Activated CD4-positive, CD25-positive, alpha-beta regulatory T cell (primary cell): ENCODE data around the gene STARD8.
"Not testable (repeated sequence)": the region's sequence is repeated elsewhere in the genome, so short reads cannot be mapped to it uniquely, and the experiment has no call there.

Experiments used
- DNase-seq, 4 experiments: peaks; one replicate each; lab custom pipeline; 2025; lab: John Stamatoyannopoulos, UW

The STARD8 gene, protein sequence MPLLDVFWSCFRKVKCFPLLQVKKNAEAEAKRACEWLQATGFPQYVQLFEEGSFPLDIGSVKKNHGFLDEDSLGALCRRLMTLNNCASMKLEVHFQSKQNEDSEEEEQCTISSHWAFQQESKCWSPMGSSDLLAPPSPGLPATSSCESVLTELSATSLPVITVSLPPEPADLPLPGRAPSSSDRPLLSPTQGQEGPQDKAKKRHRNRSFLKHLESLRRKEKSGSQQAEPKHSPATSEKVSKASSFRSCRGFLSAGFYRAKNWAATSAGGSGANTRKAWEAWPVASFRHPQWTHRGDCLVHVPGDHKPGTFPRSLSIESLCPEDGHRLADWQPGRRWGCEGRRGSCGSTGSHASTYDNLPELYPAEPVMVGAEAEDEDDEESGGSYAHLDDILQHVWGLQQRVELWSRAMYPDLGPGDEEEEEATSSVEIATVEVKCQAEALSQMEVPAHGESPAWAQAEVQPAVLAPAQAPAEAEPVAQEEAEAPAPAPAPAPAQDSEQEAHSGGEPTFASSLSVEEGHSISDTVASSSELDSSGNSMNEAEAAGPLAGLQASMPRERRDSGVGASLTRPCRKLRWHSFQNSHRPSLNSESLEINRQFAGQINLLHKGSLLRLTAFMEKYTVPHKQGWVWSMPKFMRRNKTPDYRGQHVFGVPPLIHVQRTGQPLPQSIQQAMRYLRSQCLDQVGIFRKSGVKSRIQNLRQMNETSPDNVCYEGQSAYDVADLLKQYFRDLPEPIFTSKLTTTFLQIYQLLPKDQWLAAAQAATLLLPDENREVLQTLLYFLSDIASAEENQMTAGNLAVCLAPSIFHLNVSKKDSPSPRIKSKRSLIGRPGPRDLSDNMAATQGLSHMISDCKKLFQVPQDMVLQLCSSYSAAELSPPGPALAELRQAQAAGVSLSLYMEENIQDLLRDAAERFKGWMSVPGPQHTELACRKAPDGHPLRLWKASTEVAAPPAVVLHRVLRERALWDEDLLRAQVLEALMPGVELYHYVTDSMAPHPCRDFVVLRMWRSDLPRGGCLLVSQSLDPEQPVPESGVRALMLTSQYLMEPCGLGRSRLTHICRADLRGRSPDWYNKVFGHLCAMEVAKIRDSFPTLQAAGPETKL

DNA sequence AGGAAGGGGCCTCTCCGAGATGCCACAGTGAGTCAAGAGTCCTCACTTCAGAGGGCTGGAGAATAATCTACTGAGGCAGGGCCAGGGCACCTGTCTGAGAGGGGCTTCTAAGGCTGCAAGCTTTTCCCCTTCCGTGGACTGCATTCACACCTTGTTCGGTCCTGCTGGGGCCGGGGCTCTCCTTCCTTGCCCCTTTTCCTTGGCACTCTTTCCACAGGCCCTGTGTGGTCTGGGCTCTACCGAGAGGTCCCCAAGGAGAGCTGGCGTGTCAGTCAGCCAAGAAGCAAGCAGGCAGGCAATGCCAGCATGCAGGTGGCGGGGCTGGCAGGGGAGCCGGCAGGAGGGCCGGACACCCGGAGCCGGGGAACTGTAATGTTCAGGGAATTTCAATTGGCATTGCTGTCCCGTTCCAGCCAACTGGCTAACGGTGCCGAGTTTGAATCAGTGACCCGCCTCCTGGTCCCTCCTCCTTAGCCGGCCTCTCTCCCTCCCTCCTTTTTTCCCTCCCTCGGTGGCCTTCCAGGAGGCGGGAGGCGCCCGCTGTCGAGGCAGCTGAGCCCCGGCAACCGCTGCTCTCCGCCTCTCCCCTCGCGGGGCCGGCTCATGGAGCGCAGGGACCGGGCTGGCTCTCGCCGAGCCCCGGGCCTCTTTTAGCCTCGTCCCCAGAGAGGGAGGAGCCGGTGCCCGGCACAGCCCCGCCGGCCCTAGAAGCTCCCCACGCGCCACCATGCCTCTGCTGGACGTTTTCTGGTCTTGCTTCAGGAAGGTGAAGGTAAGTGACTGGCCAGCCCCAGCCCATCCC, at the start of gene STARD8:
STARD8 (plus strand) TSS at position 511 of the 802 bp plus-strand sequence; CDS start at position 728, 217 bp downstream.
- no peak for DNase-seq

DNA sequence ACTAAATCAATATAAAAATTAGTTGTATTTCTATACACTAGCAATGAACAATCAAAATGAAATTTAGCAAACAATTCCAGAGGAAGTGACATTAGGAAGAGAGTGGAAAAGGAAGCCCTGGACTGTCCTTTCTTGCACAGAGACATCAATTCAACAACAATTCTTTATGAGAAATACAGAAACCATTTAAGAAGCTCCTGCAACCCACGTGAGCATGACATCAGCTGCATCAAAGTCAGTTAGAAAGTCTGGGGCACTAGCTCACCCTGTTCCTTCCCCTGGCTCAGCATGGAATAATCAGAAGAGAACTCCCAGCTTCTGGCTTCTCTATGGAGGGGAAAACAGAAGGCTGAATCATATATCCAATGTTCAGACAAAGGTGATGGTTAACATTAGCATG, 48.6 kb upstream of the STARD8 start:
- no peak for DNase-seq

DNA sequence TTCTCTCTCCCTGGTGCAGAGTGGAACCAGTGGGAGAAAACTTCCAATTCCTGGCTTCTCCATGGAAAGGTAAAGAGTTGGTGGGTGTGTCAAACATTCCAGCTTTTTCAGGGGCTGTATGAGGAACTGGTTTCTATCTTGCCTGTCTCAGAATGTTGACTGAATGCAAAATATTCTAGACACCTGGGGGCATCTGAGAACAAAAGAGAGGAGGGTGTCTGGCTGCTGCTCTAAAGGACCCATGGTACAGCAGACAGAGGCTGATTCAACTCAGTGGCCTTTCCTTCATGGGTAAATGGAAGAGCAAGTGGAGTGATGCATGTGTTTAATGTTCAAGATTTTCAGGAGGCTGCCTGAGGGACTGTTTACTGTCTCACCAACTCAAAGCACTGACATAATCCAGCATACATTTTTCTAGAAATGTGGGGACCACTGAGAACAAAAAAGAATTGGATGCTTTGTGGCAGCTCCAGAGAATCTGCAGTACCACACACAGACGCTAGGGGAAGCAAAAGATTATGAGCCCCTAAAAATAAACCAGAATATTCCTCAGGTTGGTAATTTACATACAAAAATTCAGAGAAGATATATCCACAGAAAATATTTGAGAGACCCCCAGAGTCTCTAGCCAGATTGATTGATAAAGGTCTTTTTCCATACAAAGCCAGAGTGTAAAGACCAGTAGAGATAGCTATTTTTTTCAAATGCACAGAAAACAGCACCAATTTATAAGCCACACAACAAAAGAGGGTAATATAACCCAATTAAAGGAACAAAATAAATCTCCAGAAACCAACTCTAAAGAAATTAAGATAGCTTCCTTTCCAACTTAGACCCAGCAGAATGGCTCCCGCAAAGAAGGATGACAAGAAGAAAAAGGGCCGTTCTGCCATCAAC, 48.0 kb upstream of the STARD8 start:
- DNase-seq = no peak

DNA sequence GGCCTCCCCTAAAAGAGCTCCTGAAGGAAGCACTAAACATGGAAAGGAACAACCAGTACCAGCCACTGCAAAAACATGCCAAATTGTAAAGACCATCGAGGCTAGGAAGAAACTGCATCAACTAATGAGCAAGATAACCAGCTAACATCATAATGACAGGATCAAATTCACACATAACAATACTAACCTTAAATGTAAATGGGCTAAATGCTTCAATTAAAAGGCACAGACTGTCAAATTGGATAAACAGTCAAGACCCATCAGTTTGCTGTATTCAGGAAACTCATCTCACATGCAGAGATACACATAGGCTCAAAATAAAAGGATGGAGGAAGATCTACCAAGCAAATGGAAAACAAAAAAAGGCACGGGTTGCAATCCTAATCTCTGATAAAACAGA, 43.2 kb upstream of the STARD8 start:
- DNase-seq = not testable (repeated sequence)

DNA sequence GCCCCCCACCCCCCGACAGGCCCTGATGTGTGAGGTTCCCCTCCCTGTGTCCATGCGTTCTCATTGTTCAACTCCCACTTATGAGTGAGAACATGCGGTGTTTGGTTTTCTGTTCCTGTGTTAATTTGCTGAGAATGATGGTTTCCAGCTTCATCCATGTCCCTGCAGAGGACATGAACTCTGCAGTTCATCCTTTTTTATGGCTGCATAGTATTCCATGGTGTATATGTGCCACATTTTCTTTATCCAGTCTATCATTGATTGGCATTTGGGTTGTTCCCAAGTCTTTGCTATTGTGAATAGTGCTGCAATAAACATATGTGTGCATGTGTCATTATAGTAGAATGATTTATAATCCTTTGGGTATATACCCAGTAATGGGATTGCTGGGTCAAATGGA, 32.7 kb upstream of the STARD8 start:
- DNase-seq = not testable (repeated sequence)

DNA sequence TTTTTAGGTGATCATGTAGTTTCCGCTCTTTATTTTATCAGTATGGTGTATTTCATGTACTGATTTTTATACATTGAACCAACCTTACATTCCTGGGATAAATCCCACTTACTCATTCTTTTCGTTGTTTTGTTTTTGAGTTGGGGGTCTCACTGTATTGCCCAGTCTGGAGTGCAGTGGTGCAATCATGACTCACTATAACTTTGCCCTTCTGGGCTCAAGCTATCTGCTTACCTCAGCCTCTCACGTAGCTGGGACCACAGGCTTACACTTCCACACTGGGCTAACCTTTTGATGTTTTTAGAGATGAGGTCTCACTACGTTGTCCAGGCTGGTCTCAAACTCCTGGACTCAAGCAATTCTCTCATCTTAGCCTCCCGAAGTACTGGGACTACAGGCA, 19.5 kb upstream of the STARD8 start:
- no peak for DNase-seq

DNA sequence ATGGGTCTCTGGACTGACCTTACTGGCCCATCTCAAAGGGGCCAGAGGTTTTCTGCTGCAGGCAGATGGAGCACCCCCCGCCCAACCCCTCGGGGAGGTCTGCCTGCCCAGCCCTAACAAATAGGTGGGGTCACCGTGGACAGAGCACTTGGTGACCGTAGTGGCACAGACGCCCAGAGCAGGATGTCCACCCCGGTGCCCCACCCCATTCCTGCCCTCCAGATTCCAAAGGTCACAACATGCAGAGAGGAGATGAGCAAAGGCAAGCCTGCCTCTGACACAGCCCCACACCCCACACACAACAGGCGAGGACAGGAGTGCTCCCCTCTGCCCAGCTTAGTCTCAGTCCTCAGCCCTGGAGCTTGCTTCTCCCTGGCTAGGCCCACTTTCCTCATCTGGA, 17.5 kb upstream of the STARD8 start:
- not testable (repeated sequence) for DNase-seq

DNA sequence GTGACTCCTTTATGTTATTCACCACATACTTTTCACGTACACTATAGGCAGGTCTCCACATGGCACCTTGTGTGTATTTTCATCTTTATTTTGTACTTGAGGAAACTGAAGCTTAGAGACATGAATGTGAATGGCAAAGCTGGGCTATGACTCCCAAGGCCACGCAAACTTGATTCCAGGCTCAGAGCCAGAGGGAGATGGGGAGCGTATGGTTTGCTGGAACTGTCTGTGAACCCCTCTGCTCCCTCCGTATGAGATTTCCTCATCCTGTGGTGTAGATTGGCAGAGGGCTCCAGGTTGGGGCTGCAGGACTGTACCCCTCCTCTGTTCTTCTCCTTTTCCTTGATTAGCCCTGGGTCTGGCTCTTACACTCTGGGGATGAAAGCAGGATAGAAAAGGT, 16.1 kb upstream of the STARD8 start:
- no peak for DNase-seq

DNA sequence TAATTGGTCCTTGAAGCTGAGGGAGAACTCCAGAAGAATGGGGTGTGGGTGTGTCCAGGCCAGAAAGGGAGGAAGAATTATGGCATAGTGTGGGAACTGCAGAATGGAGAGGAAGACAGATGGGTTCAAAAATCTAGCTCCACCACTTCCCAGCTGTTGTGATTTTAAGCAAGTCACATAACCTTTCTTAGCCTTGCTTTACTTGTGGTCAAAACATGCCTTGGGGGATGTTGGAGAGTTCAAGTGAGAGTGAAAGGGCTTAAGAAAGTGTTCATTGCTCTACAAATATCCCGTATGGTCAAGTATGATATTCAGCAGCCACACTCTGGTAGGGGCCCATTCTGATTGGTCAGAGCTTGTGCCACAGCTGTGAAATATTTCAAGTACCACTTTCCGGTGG, 15.0 kb upstream of the STARD8 start:
- no peak for DNase-seq

DNA sequence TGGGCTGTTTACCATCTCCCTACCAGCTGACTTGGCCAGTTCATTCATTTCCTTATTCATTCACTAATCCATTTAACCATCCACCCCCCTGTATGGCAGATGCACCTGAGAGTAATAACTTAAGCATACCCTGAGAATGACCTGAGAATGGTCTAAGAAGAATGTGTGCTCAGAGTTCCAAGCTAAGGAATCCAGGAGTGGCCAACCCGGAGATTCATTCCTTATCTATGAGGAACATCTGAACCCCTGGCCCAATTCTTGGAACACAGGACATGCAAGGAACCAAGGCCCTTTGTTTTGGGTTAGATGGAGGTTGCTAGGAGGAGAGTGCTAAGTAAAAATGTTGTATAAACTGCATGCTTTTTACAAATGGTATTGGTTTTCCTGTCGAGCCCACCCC, 13.5 kb upstream of the STARD8 start:
- no peak for DNase-seq

DNA sequence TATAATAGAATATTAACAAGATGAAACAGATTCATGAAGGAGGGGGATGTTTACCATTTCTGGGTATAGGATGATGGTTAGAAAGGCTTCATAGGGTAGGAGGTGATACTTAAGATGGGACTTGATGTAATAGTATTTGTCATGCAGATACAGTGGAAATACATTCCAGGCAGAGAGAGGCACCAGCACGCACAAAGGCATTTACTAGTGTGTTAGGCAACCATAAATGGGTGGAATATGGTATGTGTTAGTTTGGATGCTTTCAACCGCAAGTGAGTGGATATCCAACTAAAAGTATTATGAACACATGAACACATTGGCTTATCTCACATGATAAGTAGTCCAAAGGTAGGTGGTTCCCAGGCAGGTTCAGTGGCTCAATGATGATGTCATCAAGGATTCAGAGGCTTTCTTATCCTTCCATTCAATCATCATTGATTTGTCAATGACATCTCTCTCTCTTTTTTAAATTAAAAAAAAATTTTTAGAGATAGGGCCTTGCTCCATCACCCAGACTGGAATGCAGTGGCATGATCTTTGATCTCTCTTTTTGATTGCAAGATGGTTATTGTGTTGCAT, 12.7 kb upstream of the STARD8 start:
- DNase-seq = no peak

DNA sequence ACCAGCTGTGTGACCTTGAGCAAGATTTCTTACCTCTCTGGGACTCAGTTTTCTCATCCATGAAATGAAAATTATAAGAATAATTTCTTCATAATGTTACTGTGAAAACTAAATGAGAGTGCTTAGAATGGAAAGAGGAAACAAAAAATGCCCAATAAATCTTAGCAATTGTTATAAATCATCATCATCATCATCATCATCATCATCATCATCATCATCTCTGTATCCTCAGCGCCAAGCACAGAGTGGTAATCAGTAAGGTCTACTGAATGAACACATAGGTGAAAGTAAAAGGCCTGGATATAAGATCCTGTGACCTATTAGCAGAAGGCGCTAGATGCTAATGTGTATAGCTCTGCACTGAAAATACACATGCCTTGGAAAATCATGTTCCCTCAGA, 6.8 kb upstream of the STARD8 start:
- no peak for DNase-seq

DNA sequence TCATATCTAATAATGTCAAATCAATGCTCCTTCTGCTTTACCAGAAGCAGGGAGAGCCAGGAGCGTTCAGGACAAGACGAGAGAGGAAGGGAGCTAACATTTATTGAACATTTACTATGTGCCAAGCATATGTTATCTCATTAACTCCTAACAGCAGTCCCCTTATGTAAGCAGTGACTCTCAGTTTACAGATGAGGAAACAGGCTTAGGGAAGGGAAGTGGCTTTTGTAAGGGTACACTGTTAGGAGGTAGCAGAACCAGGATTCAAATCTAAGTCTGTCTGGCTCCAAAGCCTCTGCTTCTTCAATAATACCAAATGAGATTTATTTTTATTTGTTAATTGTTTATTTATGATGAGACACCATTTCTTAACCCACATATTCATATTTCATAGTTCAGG, 2.6 kb upstream of the STARD8 start:
- DNase-seq = no peak

DNA sequence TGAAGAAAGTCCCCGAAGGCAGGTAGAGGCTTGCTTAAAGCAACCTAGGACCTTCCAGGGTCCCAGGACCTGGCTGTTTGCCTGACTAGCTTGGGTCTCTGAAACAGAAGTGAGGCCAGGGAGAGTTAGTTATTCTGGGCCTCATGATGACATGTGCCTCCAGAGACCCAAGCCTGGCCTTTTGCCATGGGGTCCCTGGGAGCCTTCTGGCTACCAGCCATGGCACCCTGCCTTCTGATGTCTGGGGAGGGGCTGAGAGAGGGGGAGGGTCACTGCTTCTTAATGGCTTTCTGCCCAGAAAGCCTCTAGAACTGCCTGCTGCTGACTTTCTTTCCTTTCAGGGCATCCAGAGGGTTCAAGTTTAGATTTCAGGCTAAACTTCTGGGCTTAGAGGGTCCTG, 1.0 kb upstream of the STARD8 start:
- no peak for DNase-seq

DNA sequence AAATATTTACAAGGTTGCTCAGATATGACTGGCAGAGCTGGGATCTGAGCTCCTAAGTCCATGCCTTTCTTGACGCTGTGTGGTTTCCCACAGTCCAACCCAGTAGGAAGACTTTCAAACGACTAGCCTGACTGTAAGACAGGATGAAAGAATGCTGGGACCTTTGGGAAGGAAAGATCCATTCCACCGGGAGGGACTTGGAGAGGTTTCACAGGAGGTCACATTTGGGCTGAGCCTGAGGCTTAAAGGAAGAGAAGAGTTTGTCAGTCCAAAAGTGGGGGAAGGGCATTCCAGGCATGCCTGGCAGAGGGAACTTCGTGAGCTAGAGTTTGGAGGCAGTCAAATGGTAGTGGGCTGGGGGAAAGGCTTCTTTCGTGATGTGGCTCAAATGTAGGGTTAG, 1.5 kb downstream of the STARD8 start:
- no peak for DNase-seq

DNA sequence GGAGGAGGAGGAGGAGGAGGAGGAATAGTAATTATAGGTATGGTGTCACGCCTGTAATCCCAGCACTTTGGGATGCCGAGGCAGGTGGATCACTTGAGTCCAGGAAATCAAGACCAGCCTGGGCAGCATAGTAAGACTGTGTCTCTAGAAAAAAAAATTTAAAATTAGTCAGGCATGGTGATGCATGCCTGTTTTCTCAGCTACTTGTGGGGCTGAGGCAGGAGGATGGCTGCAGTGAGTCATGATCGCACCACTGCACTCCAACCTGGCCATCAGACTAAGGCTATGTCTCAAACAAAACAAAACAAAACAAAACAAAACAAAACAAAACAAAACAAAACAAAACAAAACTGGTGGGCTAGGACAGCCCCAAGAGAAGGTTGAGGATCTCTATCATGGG, 3.0 kb downstream of the STARD8 start:
- DNase-seq = no peak

DNA sequence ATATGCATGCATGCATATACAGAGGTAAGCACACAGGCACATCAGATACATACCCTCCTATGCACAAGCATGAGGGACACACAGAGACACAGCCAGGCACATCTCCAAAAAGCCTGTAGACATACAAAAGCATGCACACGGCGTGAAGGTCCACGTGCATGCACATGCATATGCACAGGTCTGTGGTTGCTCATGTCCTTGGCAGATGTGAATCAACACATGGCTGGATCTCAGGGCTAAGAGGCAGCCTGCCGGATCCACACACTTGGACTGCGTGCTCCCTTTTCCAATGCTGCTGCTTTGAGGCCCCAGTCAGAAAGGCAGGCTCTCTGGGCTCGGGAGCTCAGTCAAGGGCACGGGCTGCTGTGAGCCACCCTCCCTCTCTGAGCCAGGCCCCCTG, 3.6 kb downstream of the STARD8 start:
- no peak for DNase-seq

DNA sequence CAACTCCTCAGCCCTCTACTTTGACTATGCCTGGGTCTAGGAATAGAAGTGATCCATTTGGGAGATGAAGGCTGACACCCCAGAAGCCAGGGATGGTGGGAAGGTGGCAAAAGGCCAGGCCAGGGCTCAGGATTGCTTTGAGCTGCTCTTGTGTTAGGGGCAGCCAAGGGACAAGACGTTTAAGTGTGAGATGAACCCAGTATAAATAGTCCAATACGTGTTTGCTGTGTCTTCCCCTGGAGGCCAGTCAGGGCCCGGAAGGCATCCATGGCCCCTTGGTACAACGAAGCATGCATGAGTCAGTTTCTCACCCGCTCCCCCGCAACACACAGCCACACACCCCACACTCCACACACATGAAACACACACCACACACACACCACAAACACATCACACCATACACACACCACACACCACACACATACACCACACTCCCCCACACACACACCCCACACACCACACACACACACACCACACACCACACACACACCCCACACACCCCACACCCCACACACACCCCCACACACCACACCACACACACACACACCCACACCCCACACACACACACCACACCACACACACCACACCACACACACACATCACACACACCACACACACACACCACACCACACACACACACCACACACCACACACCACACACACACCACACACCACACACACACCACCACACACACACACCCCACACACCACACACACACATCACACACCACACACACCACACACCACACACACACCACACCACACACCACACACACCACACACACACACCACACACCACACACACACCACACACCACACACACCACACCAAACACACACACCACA, 5.1 kb downstream of the STARD8 start:
- DNase-seq = no peak

DNA sequence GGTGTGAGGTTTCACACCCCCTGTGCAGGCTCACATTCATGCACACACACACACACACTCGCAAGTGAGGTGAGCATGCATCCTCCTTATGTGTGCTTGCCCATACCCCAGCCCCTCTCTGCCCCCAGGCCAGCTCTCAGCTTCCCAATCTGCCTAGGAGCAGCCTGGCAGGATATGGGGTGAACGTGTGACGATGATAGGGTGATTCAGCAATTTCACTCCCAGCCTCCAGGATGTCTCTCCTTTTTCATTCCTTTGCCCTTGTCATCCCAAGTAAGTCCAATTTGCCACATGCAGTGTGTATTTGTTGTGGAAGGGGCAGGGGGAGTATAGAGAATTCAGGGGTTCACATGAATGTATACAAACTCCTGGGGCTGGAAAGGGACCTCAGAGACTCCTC, 7.2 kb downstream of the STARD8 start:
- DNase-seq = no peak

DNA sequence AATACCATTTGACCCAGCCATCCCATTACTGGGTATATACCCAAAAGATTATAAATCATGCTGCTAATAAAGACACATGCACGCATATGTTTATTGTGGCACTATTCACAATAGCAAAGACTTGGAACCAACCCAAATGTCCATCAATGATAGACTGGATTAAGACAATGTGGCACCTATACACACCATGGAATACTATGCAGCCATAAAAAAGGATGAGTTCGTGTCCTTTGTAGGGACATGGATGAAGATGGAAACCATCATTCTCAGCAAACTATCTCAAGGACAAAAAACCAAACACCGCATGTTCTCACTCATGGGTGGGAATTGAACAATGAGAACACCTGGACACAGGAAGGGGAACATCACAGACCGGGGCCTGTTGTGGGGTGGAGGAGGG, 9.0 kb downstream of the STARD8 start:
- DNase-seq = not testable (repeated sequence)
